Measurements from ENCODE around the gene OSBP2. TPM values are rescaled to one million over a fixed set of nuclear protein-coding genes. Genes with fewer than 3 reads are reported as not detected.

Gene OSBP2
- total RNA-seq, 1 experiment from 2014 or later, result 10.2 TPM

GRCh38 chr22:30893434-30894370, 199.0 kb downstream of the OSBP2 start:
- Histone ChIP-seq H4K20me1 (ENCODE audit: low read length) (no peaks in the 10 kb centered on the region), H2AFZ (ENCODE audit: low read length) (no peak overlapping the region), H3K79me2 (ENCODE audit: low read length) (no peaks in the 10 kb centered on the region), H3K27ac (ENCODE audit: low read length) (no peak overlapping the region), H3K4me3 (ENCODE audit: low read length) (no peak overlapping the region), H3K4me1 (ENCODE audit: insufficient read depth, low read length) (no peaks in the 10 kb centered on the region), H3K9ac (ENCODE audit: low read length) (no peak overlapping the region), H3K4me2 (ENCODE audit: low read length) (no peak overlapping the region), H3K9me2 (replicated peaks; ENCODE audit: low read length) (no peaks in the 10 kb centered on the region), H3K9me3 (ENCODE audit: low read length) (no peaks in the 10 kb centered on the region), H3K36me3 (ENCODE audit: low read depth, low read length) (no peaks in the 10 kb centered on the region), H3K27me3 (ENCODE audit: low read length) (no peaks in the 10 kb centered on the region), H3F3A (ENCODE audit: low read length, unreplicated experiment) (no peaks in the 10 kb centered on the region)
- intact Hi-C loops (cut with micrococcal nuclease), result no loop called here
- no TSS peak for BruUV-seq (replicated peaks)
- POLR2A ChIA-PET (ENCODE audit: unreplicated experiment), result no interaction called here
- ATAC-seq (no peak), DNase-seq (no peak)
- CTCF ChIA-PET, result no interaction called here
- TF ChIP-seq EZH2 (IDR thresholded peaks at IDR 0.05; ENCODE audit: low read length, unreplicated experiment), result no peak
- TF ChIP-seq, protein P1, sequence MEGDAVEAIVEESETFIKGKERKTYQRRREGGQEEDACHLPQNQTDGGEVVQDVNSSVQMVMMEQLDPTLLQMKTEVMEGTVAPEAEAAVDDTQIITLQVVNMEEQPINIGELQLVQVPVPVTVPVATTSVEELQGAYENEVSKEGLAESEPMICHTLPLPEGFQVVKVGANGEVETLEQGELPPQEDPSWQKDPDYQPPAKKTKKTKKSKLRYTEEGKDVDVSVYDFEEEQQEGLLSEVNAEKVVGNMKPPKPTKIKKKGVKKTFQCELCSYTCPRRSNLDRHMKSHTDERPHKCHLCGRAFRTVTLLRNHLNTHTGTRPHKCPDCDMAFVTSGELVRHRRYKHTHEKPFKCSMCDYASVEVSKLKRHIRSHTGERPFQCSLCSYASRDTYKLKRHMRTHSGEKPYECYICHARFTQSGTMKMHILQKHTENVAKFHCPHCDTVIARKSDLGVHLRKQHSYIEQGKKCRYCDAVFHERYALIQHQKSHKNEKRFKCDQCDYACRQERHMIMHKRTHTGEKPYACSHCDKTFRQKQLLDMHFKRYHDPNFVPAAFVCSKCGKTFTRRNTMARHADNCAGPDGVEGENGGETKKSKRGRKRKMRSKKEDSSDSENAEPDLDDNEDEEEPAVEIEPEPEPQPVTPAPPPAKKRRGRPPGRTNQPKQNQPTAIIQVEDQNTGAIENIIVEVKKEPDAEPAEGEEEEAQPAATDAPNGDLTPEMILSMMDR (conservative IDR thresholded peaks at IDR 0.05; ENCODE audit: low read depth, low read length), result no peak
- no peak for TF ChIP-seq EZH2phosphoT487 (IDR thresholded peaks at IDR 0.05; ENCODE audit: borderline replicate concordance, low read length)

- BruUV-seq (replicated peaks), result no TSS peak
- ATAC-seq, result no peak
- Histone ChIP-seq H3K4me1 (ENCODE audit: insufficient read depth, low read length) (no peaks in the 10 kb centered on the region), H3K9me3 (ENCODE audit: low read length) (no peaks in the 10 kb centered on the region), H3K27ac (ENCODE audit: low read length) (no peak overlapping the region), H3K9me2 (replicated peaks; ENCODE audit: low read length) (no peaks in the 10 kb centered on the region), H3K79me2 (ENCODE audit: low read length) (no peaks in the 10 kb centered on the region), H3K9ac (ENCODE audit: low read length) (no peak overlapping the region), H3F3A (ENCODE audit: low read length, unreplicated experiment) (no peaks in the 10 kb centered on the region), H4K20me1 (ENCODE audit: low read length) (no peaks in the 10 kb centered on the region), H3K4me3 (ENCODE audit: low read length) (no peak overlapping the region), H3K36me3 (ENCODE audit: low read depth, low read length) (no peaks in the 10 kb centered on the region), H3K27me3 (ENCODE audit: low read length) (no peaks in the 10 kb centered on the region), H3K4me2 (ENCODE audit: low read length) (no peak overlapping the region), H2AFZ (ENCODE audit: low read length) (no peak overlapping the region)
- TF ChIP-seq, protein P1 (conservative IDR thresholded peaks at IDR 0.05; ENCODE audit: low read depth, low read length), result no peak
- intact Hi-C loops (cut with micrococcal nuclease), result no loop called here
- CTCF ChIA-PET, result no interaction called here
- POLR2A ChIA-PET (ENCODE audit: unreplicated experiment), result no interaction called here
- no peak for DNase-seq
Measured at GRCh38 chr22:30894371-30894740, 199.7 kb downstream of the OSBP2 start.

Data from PC-3 (cell line).